IMR-90 (cell line): ENCODE measurements around the gene CFL2. TPM values are rescaled to one million over a fixed set of nuclear protein-coding genes. Genes with fewer than 3 reads are reported as not detected.
"Not testable (repeated sequence)": the region's sequence is repeated elsewhere in the genome, so short reads cannot be mapped to it uniquely, and the experiment has no call there.

ENCODE experiments used
- ATAC-seq: fragments of 200-7000 bp; cut with Tn5 transposase; 2 replicates; pipeline ENCODE4 v1.9.1; 2020; ENCODE audit warnings: low read depth, mild to moderate bottlenecking, moderate library complexity
- BruUV-seq: library from RNA; stranded (reverse); fragments of 400-500 nt; replicated peaks from 2 replicates; lab custom pipeline; 2021; lab: Mats Ljungman, UMichigan
- CTCF ChIA-PET: fragments of 300-600 bp; formaldehyde crosslinking; extraction: SDS; loops from one replicate; lab custom pipeline; 2021; ENCODE audit warnings: antibody characterized with exemption; lab: Yijun Ruan, JAX
- POLR2A ChIA-PET: fragments of 300-600 bp; sonication (Branson Sonifier 250); formaldehyde crosslinking; loops from one replicate; lab custom pipeline; 2022; ENCODE audit warnings: antibody characterized with exemption; ENCODE audit not compliant: unreplicated experiment; lab: Charles Lee
- DNase-seq: peaks from one replicate; pipeline ENCODE4 v3.0.0; 2013
- H2AFZ ChIP-seq: replicated peaks from 2 replicates; pipeline ENCODE3; 2013; ENCODE audit warnings: low read length, mild to moderate bottlenecking; ENCODE audit not compliant: poor library complexity
- H2AK5ac ChIP-seq: 2 replicates; pipeline ENCODE4 v1.6.1; 2013; ENCODE audit warnings: low read depth, low read length, inconsistent platforms
- H2AK9ac ChIP-seq: replicated peaks from 2 replicates; pipeline ENCODE3; 2013; ENCODE audit warnings: mild to moderate bottlenecking, low read depth, low read length, moderate library complexity; ENCODE audit not compliant: poor library complexity
- H2BK120ac ChIP-seq: 2 replicates; pipeline ENCODE4 v1.6.1; 2013; ENCODE audit warnings: low read depth, low read length, inconsistent platforms
- H2BK15ac ChIP-seq: 3 replicates; pipeline ENCODE4 v1.6.1; 2013; ENCODE audit warnings: low read depth, low read length, inconsistent platforms
- H2BK20ac ChIP-seq: 2 replicates; pipeline ENCODE4 v1.6.1; 2013; ENCODE audit warnings: low read depth, mild to moderate bottlenecking, inconsistent platforms, low read length, moderate library complexity
- H2BK5ac ChIP-seq: 2 replicates; pipeline ENCODE4 v1.6.1; 2013; ENCODE audit warnings: mild to moderate bottlenecking, low read depth, low read length, inconsistent platforms; ENCODE audit not compliant: poor library complexity, severe bottlenecking
- H3K14ac ChIP-seq: replicated peaks from 2 replicates; pipeline ENCODE4 v1.6.1; 2013; ENCODE audit warnings: low read depth, low read length, inconsistent platforms
- H3K18ac ChIP-seq: 2 replicates; pipeline ENCODE4 v1.6.1; 2013; ENCODE audit warnings: low read depth, low read length, control low read depth
- H3K23ac ChIP-seq: 2 replicates; pipeline ENCODE4 v1.6.1; 2013; ENCODE audit warnings: low read depth, low read length, inconsistent platforms
- H3K27ac ChIP-seq: 2 replicates; pipeline ENCODE4 v1.5.1; 2013; ENCODE audit warnings: mild to moderate bottlenecking, control low read depth, low read length; ENCODE audit not compliant: insufficient read depth
- H3K27me3 ChIP-seq: 2 replicates; pipeline ENCODE4 v1.6.1; 2013; ENCODE audit warnings: low read length; ENCODE audit not compliant: control insufficient read depth, insufficient read depth
- H3K36me3 ChIP-seq: 2 replicates; pipeline ENCODE4 v1.6.1; 2013; ENCODE audit warnings: low read length, mixed read lengths; ENCODE audit not compliant: control insufficient read depth, insufficient read depth
- H3K4ac ChIP-seq: 2 replicates; pipeline ENCODE4 v1.6.1; 2013; ENCODE audit warnings: low read depth, low read length, inconsistent platforms
- H3K4me1 ChIP-seq: 2 replicates; pipeline ENCODE4 v1.6.1; 2013; ENCODE audit warnings: low read length, mixed read lengths; ENCODE audit not compliant: control insufficient read depth, insufficient read depth
- H3K4me2 ChIP-seq: 2 replicates; pipeline ENCODE4 v1.6.1; 2013; ENCODE audit warnings: low read depth, mild to moderate bottlenecking, control low read depth, low read length, moderate library complexity
- H3K4me3 ChIP-seq: 2 replicates; pipeline ENCODE4 v1.5.1; 2013; ENCODE audit warnings: low read depth, mild to moderate bottlenecking, control low read depth, low read length, moderate library complexity; ENCODE audit not compliant: insufficient read depth
- H3K56ac ChIP-seq: 2 replicates; pipeline ENCODE4 v1.6.1; 2013; ENCODE audit warnings: low read length, inconsistent platforms; ENCODE audit not compliant: insufficient read depth; ENCODE audit errors: extremely low read depth
- H3K79me1 ChIP-seq, 2 experiments: 2 replicates each; pipeline ENCODE4 v1.6.1; 2013; ENCODE audit warnings: low read length in 2 of 2, inconsistent platforms in 1 of 2, low read depth in 1 of 2
- H3K9ac ChIP-seq: 2 replicates; pipeline ENCODE4 v1.6.1; 2013; ENCODE audit warnings: low read depth, low read length, control low read depth
- H3K9me1 ChIP-seq: 2 replicates; pipeline ENCODE4 v1.6.1; 2013; ENCODE audit warnings: low read length, inconsistent platforms; ENCODE audit not compliant: insufficient read depth
- H3K9me3 ChIP-seq: 2 replicates; pipeline ENCODE4 v1.6.1; 2013; ENCODE audit warnings: low read length; ENCODE audit not compliant: control insufficient read depth, insufficient read depth
- H4K20me1 ChIP-seq: 2 replicates; pipeline ENCODE4 v1.6.1; 2013; ENCODE audit warnings: low read length, inconsistent platforms; ENCODE audit not compliant: insufficient read depth
- H4K5ac ChIP-seq: 2 replicates; pipeline ENCODE4 v1.6.1; 2013; ENCODE audit warnings: mild to moderate bottlenecking, low read depth, low read length, control low read depth
- H4K8ac ChIP-seq, 2 experiments: 2 replicates each; pipeline ENCODE4 v1.6.1; 2013; ENCODE audit warnings: low read depth in 2 of 2, low read length in 2 of 2, control low read depth in 1 of 2, inconsistent platforms in 1 of 2
- H4K91ac ChIP-seq: 2 replicates; pipeline ENCODE4 v1.6.1; 2013; ENCODE audit warnings: low read depth, low read length, inconsistent platforms; ENCODE audit not compliant: insufficient read depth
- WGBS, 2 experiments: methylation state at CpG; one replicate each; pipeline versions ENCODE4 v1.1.5 to v1.1.7; 2013; ENCODE audit warnings: missing lambda C conversion rate in 2 of 2; ENCODE audit not compliant: insufficient read length in 1 of 2; ENCODE audit errors: extremely low coverage in 2 of 2; 5-methylcytosine and 5-hydroxymethylcytosine counted together
- dilution Hi-C: fragments of 300-500 bp; cut with HindIII; formaldehyde crosslinking; loops from one replicate; pipeline ENCODE4 v1.14.3; 2018; ENCODE audit warnings: low sequenced_read_pairs; ENCODE audit not compliant: unreplicated experiment
- in situ Hi-C: fragments of 300-500 bp; cut with MboI; formaldehyde crosslinking; loops from 3 replicates; pipeline ENCODE4 v1.14.3; 2019; ENCODE audit warnings: low sequenced_read_pairs, inconsistent platforms, mixed read lengths
- intact Hi-C: fragments of 100-400 bp; cut with micrococcal nuclease; formaldehyde crosslinking; loops from 2 replicates; pipeline ENCODE4 v1.10.0; 2022
- polyA plus RNA-seq, 3 experiments: library from polyadenylated mRNA; depleted of rRNA; stranded (reverse); fragments of >200 nt; gene quantifications; 2 replicates each; pipeline ENCODE4 v1.2.3, GENCODE V29; 2012; ENCODE audit warnings: low replicate concordance in 1 of 3
- total RNA-seq: library from RNA; depleted of rRNA; stranded (reverse); fragments of >200 nt; gene quantifications from 2 replicates; pipeline ENCODE4 v1.2.3, GENCODE V29; 2012

Gene CFL2
- total and polyA plus RNA-seq, 2 of the 4 experiments (the other 2 are of a cell fraction) = 106 to 151 TPM

- H3K79me1 ChIP-seq, H2BK120ac ChIP-seq, H3K9ac ChIP-seq, H4K91ac ChIP-seq, H3K4me2 ChIP-seq, H3K27ac ChIP-seq, H3K14ac ChIP-seq, H2BK20ac ChIP-seq, H3K9me3 ChIP-seq, H3K27me3 ChIP-seq, intact Hi-C loops, H2BK15ac ChIP-seq, H3K4ac ChIP-seq, H3K4me1 ChIP-seq, H2AK5ac ChIP-seq, H2AK9ac ChIP-seq, CTCF ChIA-PET, dilution Hi-C loops, H3K9me1 ChIP-seq, H2BK5ac ChIP-seq, BruUV-seq, H4K20me1 ChIP-seq, in situ Hi-C loops, H4K5ac ChIP-seq, H3K18ac ChIP-seq, ATAC-seq, H3K4me3 ChIP-seq, H3K36me3 ChIP-seq, H2AFZ ChIP-seq, POLR2A ChIA-PET, H3K56ac ChIP-seq, H4K8ac ChIP-seq, H3K23ac ChIP-seq: not testable (repeated sequence)
- peak; percentile 74 for DNase-seq
- WGBS, 2 experiments = no CpG with 5 or more reads among the region's 6 CpGs
Measured at GRCh38 chr14:34740139-34740538, 25.7 kb upstream of the CFL2 start.

GRCh38 chr14:34737079-34737478 is 22.7 kb upstream of the CFL2 start:
- H4K8ac ChIP-seq, H3K14ac ChIP-seq, H3K18ac ChIP-seq, H4K20me1 ChIP-seq, BruUV-seq, H4K5ac ChIP-seq, H3K79me1 ChIP-seq, H3K4me2 ChIP-seq, H2AK5ac ChIP-seq, H2BK15ac ChIP-seq, ATAC-seq, POLR2A ChIA-PET, H2BK20ac ChIP-seq, H3K4me1 ChIP-seq, in situ Hi-C loops, H2BK5ac ChIP-seq, H3K9me1 ChIP-seq, H3K27me3 ChIP-seq, dilution Hi-C loops, H3K4me3 ChIP-seq, H3K56ac ChIP-seq, H3K27ac ChIP-seq, H3K9me3 ChIP-seq, H3K23ac ChIP-seq, H3K4ac ChIP-seq, H2AK9ac ChIP-seq, intact Hi-C loops, H3K36me3 ChIP-seq, H3K9ac ChIP-seq, H2BK120ac ChIP-seq, DNase-seq, H2AFZ ChIP-seq, H4K91ac ChIP-seq: not testable (repeated sequence)
- CTCF ChIA-PET = interaction anchor here (1.6 kb wide), 1 partner anchor 14 kb away, joined by 3 read pairs; no protein-coding TSS in a partner anchor
- no CpG with 5 or more reads among the region's 4 CpGs for WGBS, 2 experiments
